ENCODE results near the gene ARHGAP8.
"Not testable (repeated sequence)": the region's sequence is repeated elsewhere in the genome, so short reads cannot be mapped to it uniquely, and the experiment has no call there.

ARHGAP8 gene

DNA sequence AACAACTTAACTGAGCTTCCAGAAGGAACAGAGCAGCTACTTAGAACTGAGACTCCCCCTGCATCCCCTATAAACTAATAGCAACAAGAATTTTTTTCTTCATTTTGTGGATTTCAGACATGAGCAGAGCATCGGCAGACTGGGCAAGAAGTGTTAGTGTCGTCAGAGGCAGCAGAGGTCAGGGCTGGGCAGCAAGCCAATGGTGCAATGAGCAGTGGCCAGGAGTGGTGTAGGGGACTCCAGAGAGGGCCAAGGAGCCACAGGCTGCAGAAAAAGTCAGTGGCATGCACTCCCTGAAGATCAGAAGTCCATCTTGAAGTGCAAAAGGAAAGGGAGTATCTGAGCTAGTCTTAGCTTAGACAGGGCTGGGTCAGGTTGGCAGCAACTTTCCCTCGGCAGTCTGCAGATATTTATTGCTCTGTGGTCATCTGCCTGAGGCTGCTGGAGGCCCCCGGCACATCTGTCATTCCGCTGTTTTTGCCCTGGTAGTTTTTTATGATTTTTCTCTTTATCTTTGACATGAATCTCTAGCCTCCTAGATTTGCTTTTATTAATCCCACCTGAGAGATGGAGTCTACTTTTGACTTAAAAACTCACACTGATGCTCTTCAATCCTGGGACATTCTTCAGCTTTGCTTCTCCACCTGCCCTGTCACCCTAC, 152.2 kb downstream of the ARHGAP8 start:
- DNase-seq, result not testable (repeated sequence)

DNA sequence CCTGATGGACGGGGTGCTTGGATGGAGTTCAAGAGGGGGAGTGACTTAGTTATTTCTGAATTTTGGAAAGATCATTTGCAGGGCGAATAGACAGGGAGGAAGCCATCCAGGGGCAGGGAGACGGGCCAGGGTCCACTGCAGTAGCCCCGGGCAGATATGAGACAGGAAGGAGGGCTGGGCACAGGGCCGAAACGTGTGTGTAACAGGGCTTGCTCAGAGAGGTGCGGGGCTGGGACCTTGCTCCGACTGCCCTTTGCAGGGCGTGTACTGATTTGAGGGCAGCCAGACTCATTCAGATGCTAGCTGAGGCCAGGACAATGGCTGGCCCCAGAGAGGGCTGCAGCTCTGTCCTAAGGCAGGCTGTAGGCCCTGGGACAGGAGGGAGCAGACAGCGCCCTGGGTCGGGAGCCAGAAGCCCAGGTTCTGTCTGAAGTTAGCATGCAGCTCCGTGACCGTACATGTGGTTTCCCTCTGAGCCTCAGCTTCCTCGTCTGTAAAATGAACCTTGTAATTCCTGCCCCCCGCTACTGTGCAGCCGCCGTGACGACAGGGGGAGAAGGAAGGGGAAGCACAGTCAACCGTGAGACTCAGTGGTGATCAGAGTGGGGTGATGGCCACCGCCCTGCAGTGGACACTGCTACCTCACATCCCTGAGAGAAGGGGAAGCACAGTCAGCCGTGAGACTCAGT, 154.0 kb downstream of the ARHGAP8 start:
- DNase-seq, result no peak

DNA sequence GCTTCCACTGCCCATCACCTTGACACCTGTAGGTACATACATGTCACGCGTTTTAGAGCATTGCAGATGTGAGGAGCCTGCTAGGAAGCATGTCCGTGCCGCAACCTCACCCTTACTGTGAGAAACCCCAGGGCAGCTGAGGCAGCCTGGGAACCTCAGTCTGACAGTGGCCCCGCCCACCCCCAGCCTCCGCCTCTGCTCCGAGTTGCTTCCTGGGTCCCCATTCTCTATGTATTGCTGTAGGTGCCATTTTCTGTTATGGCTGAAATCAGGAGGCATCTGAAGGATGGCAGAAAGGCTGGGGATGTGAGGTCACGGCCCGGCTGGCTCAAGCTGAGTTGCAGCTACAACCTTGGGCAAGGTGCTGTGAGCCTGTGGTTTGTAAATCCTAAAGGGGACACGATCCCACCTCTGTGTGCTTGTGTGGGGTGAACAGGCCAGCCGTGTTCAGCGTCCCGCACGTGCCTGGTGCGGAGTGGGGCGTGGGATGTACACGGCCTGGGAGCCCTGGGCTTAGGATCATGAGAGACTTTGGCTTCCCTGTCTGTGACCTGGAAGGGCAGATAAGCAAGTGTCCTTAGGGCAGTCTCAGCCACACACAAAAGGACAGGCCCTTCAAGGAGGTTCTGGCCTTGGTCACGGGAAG, 154.7 kb downstream of the ARHGAP8 start:
- DNase-seq, result no peak

- DNase-seq, result no peak
Measured at GRCh38 chr22:44907765-44908737, 155.7 kb downstream of the ARHGAP8 start.

DNA sequence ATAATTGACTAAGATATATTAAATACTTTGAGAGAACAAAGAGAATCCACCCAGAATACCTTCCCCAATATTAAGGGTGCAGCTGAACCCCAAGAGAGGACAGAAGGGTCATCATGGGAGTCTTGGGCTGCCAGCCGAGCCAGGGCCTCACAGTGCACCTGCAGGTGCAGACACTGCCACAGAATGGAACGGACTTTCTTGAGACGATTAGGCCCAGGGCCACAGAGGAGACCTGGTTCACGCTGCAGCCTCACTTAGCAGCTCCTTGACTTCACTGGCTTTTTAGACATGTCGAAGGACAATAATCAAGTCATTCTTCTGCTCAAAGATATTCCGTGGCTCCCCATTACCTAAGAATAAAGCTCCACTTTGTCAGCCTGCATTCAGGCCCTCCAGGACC, 156.9 kb downstream of the ARHGAP8 start:
- DNase-seq, result no peak
